Peyer's patch (tissue), 4 donors: ENCODE results near the gene RNF152.

Experiments
- CTCF ChIP-seq, 6 experiments: fragments of 450-650 bp in 4 of 6; fragments of 200-600 bp in 2 of 6; sonication (generic) in 1 of 6; IDR thresholded peaks; one replicate each; pipeline ENCODE4 v1.5.1; 2017 to 2019; ENCODE audit warnings: antibody characterized with exemption in 6 of 6, mild to moderate bottlenecking in 3 of 6, moderate library complexity in 1 of 6
- POLR2A ChIP-seq, 2 donors: fragments of 450-650 bp; IDR thresholded peaks; one replicate each; pipeline ENCODE4 v1.5.1; 2017; ENCODE audit warnings: antibody characterized with exemption in 2 of 2, mild to moderate bottlenecking in 2 of 2, moderate library complexity in 2 of 2

- TF ChIP-seq CTCF (IDR thresholded peaks at IDR 0.05) (no peak), POLR2A (IDR thresholded peaks at IDR 0.05) (no peak)
These were observed 84.5 kb downstream of the RNF152 start for GRCh38 chr18:61808286-61808685.
